Measurements from ENCODE around the gene LTF.

Gene LTF

GRCh38 chr3:46490338-46491084 is 25.8 kb upstream of the LTF start:
- DNase-seq, result no peak

GRCh38 chr3:46489875-46490274 is 25.2 kb upstream of the LTF start:
- DNase-seq, result no peak

GRCh38 chr3:46489381-46489780 is 24.7 kb upstream of the LTF start:
- DNase-seq, result no peak

GRCh38 chr3:46488735-46489361 is 24.1 kb upstream of the LTF start:
- DNase-seq, result peak; percentile 90

- DNase-seq, result no peak
These were observed 21.1 kb upstream of the LTF start for GRCh38 chr3:46485779-46486175.

- no peak for DNase-seq
These were observed 20.4 kb upstream of the LTF start for GRCh38 chr3:46484911-46485778.

- no peak for DNase-seq
These were observed 19.7 kb upstream of the LTF start for GRCh38 chr3:46484388-46484787.

GRCh38 chr3:46483825-46484224 is 19.1 kb upstream of the LTF start:
- no peak for DNase-seq

- DNase-seq, result no peak
These were observed 18.1 kb upstream of the LTF start for GRCh38 chr3:46482632-46483350.

- no peak for DNase-seq
These were observed 16.9 kb upstream of the LTF start for GRCh38 chr3:46481636-46482035.

- DNase-seq, result no peak
These were observed 15.9 kb upstream of the LTF start for GRCh38 chr3:46480491-46481195.

- no peak for DNase-seq
These were observed 15.0 kb upstream of the LTF start for GRCh38 chr3:46479696-46480095.

- DNase-seq, result no peak
These were observed 14.3 kb upstream of the LTF start for GRCh38 chr3:46479021-46479420.

GRCh38 chr3:46478341-46478740 is 13.6 kb upstream of the LTF start:
- DNase-seq, result no peak

GRCh38 chr3:46477756-46478155 is 13.1 kb upstream of the LTF start:
- no peak for DNase-seq

GRCh38 chr3:46477145-46477544 is 12.4 kb upstream of the LTF start:
- no peak for DNase-seq

GRCh38 chr3:46472736-46473135 is 8.0 kb upstream of the LTF start:
- no peak for DNase-seq

GRCh38 chr3:46471371-46471914 is 6.7 kb upstream of the LTF start:
- DNase-seq, result no peak

GRCh38 chr3:46470831-46471230 is 6.1 kb upstream of the LTF start:
- DNase-seq, result no peak

- no peak for DNase-seq
These were observed 5.1 kb upstream of the LTF start for GRCh38 chr3:46469680-46470357.

- no peak for DNase-seq
These were observed 4.3 kb upstream of the LTF start for GRCh38 chr3:46468753-46469600.
